Natural killer cell (primary cell): ENCODE measurements around the gene DNMBP. TPM values are rescaled to one million over a fixed set of nuclear protein-coding genes. Genes with fewer than 3 reads are reported as not detected.
"Not testable (repeated sequence)": the region's sequence is repeated elsewhere in the genome, so short reads cannot be mapped to it uniquely, and the experiment has no call there.

ENCODE experiments used
- ATAC-seq, 3 donors: fragments of 150-1000 bp in 2 of 3; fragments of 200-7000 bp in 1 of 3; cut with Tn5 transposase; 1 replicate in 1 of 3; 2 replicates in 2 of 3; pipeline ENCODE4 v1.10.0; 2021; ENCODE audit warnings: mild to moderate bottlenecking in 2 of 3, moderate library complexity in 2 of 3
- DNase-seq, 2 donors: peaks; one replicate each; pipeline versions ENCODE4 v3.0.0 to v3.0.0-alpha.2; 2013 to 2021; ENCODE audit warnings: mixed read lengths in 1 of 2
- H3K27ac ChIP-seq: one replicate; pipeline ENCODE4 v1.5.1; 2013; ENCODE audit warnings: mild to moderate bottlenecking, low read length
- H3K27me3 ChIP-seq: one replicate; pipeline ENCODE4 v1.6.1; 2013; ENCODE audit warnings: low read length; ENCODE audit not compliant: control insufficient read depth, insufficient read depth
- H3K36me3 ChIP-seq: one replicate; pipeline ENCODE4 v1.6.1; 2013; ENCODE audit warnings: low read length; ENCODE audit not compliant: control insufficient read depth, insufficient read depth
- H3K4me1 ChIP-seq: one replicate; pipeline ENCODE4 v1.6.1; 2013; ENCODE audit warnings: low read length; ENCODE audit not compliant: control insufficient read depth, insufficient read depth
- H3K4me3 ChIP-seq: one replicate; pipeline ENCODE4 v1.5.1; 2013; ENCODE audit warnings: low read length
- H3K9me3 ChIP-seq: one replicate; pipeline ENCODE4 v1.6.1; 2013; ENCODE audit warnings: low read length; ENCODE audit not compliant: control insufficient read depth, insufficient read depth
- H3K27ac Mint-ChIP-seq, 2 donors: one replicate each; pipeline ENCODE4 v1.8.0; 2022; ENCODE audit warnings: mild to moderate bottlenecking in 2 of 2, mixed read lengths in 2 of 2, moderate library complexity in 1 of 2
- H3K27me3 Mint-ChIP-seq, 2 donors: one replicate each; pipeline ENCODE4 v1.8.0; 2022; ENCODE audit warnings: low read depth in 2 of 2, mixed read lengths in 2 of 2
- H3K36me3 Mint-ChIP-seq: one replicate; pipeline ENCODE4 v1.8.0; 2022; ENCODE audit warnings: mixed read lengths
- H3K4me1 Mint-ChIP-seq, 2 donors: one replicate each; pipeline ENCODE4 v1.8.0; 2022; ENCODE audit warnings: mixed read lengths in 2 of 2
- H3K4me3 Mint-ChIP-seq: one replicate; pipeline ENCODE4 v1.8.0; 2022; ENCODE audit warnings: mild to moderate bottlenecking, moderate library complexity, mixed read lengths
- H3K9me3 Mint-ChIP-seq, 2 donors: one replicate each; pipeline ENCODE4 v1.8.0; 2022; ENCODE audit warnings: mixed read lengths in 2 of 2
- WGBS: methylation state at CpG from one replicate; pipeline ENCODE4 v1.1.7; 2013; ENCODE audit warnings: missing lambda C conversion rate; ENCODE audit not compliant: insufficient coverage; 5-methylcytosine and 5-hydroxymethylcytosine counted together
- intact Hi-C: fragments of 100-400 bp; cut with micrococcal nuclease; formaldehyde crosslinking; loops from one replicate; pipeline ENCODE4 v1.14.2; 2022
- total RNA-seq, 4 donors: library from RNA; stranded (reverse); fragments of 120-200 nt in 1 of 4; gene quantifications; one replicate each; pipeline versions ENCODE4 v1.2.3 to v1.2.4, GENCODE V29; 2013 to 2022
- TF ChIP-seq, protein P1 (sequence below): fragments of 200-600 bp; IDR thresholded peaks from one replicate; pipeline ENCODE4 v1.8.0; 2022; ENCODE audit warnings: antibody characterized with exemption

DNMBP gene
- total RNA-seq, 3 donors from 2014 or later (not counting 1 experiment from before 2014, with no cell fraction given), result 13.8 to 15.4 (median 14.4) TPM

DNA sequence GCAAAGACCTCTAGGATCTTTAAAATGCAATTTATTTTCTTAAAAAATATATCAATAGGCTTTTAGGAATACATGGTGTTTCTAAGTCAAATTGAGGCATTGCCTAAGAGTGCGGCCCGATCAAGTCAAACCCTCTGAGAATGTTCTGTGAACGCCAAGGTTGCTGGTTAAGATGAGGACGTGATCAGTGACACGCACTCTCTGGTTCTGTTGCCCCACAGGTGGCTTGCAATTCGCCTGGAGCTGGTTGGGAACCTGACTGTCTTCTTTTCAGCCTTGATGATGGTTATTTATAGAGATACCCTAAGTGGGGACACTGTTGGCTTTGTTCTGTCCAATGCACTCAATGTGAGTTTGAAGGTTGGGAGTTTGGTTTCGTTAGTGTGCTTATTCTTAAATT, 168.0 kb downstream of the DNMBP start:
- intact Hi-C loops, result loop anchor here (10.0 kb wide), 1 partner anchor 173 kb away; no protein-coding TSS in a partner anchor
- Histone ChIP-seq H3K36me3 (no peaks in the 10 kb centered on the region), H3K4me1 (peaks cover 10% of the 10 kb centered on the region), H3K27ac (no peak overlapping the region), H3K27me3 (peaks cover 3% of the 10 kb centered on the region), H3K4me3 (no peak overlapping the region), H3K9me3 (no peaks in the 10 kb centered on the region)
- no peak for ATAC-seq
- WGBS, result 90% methylated on average over 7 of the region's 7 CpGs
- peaks cover 10 to 11% of the 10 kb centered on the region in 2 donors for H3K4me1 Mint-ChIP-seq
- H3K4me3 Mint-ChIP-seq, result no peak overlapping the region
- TF ChIP-seq, protein P1, sequence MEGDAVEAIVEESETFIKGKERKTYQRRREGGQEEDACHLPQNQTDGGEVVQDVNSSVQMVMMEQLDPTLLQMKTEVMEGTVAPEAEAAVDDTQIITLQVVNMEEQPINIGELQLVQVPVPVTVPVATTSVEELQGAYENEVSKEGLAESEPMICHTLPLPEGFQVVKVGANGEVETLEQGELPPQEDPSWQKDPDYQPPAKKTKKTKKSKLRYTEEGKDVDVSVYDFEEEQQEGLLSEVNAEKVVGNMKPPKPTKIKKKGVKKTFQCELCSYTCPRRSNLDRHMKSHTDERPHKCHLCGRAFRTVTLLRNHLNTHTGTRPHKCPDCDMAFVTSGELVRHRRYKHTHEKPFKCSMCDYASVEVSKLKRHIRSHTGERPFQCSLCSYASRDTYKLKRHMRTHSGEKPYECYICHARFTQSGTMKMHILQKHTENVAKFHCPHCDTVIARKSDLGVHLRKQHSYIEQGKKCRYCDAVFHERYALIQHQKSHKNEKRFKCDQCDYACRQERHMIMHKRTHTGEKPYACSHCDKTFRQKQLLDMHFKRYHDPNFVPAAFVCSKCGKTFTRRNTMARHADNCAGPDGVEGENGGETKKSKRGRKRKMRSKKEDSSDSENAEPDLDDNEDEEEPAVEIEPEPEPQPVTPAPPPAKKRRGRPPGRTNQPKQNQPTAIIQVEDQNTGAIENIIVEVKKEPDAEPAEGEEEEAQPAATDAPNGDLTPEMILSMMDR, result no peak
- H3K27me3 Mint-ChIP-seq, result peaks cover 0 to 2% of the 10 kb centered on the region in 2 donors
- no peaks in the 10 kb centered on the region for H3K9me3 Mint-ChIP-seq
- no peak overlapping the region for H3K27ac Mint-ChIP-seq
- no peaks in the 10 kb centered on the region for H3K36me3 Mint-ChIP-seq
- no peak for DNase-seq

GRCh38 chr10:99840859-99841258, 168.9 kb downstream of the DNMBP start:
- H3K4me1 Mint-ChIP-seq, DNase-seq, H3K4me3 ChIP-seq, H3K9me3 Mint-ChIP-seq, H3K27ac ChIP-seq, H3K4me1 ChIP-seq, H3K36me3 ChIP-seq, H3K36me3 Mint-ChIP-seq, H3K9me3 ChIP-seq, H3K27me3 Mint-ChIP-seq, ATAC-seq, H3K4me3 Mint-ChIP-seq, H3K27me3 ChIP-seq, H3K27ac Mint-ChIP-seq: not testable (repeated sequence)
- 62% methylated on average over 2 of the region's 2 CpGs for WGBS
- intact Hi-C loops, result loop anchor here (10.0 kb wide), 1 partner anchor 174 kb away; no protein-coding TSS in a partner anchor

GRCh38 chr10:99836711-99837110, 173.0 kb downstream of the DNMBP start:
- no peaks in the 10 kb centered on the region for H3K36me3 Mint-ChIP-seq
- no peak overlapping the region for H3K4me3 Mint-ChIP-seq
- Histone ChIP-seq H3K36me3 (no peaks in the 10 kb centered on the region), H3K27ac (no peak overlapping the region), H3K9me3 (no peaks in the 10 kb centered on the region), H3K4me1 (no peaks in the 10 kb centered on the region), H3K4me3 (no peak overlapping the region), H3K27me3 (no peaks in the 10 kb centered on the region)
- H3K9me3 Mint-ChIP-seq, result no peaks in the 10 kb centered on the region
- TF ChIP-seq, protein P1, result no peak
- H3K27me3 Mint-ChIP-seq, result no peaks in the 10 kb centered on the region
- ATAC-seq (no peak), DNase-seq (no peak)
- intact Hi-C loops, result no loop called here
- no peak overlapping the region for H3K27ac Mint-ChIP-seq
- peaks cover 0 to 5% of the 10 kb centered on the region in 2 donors for H3K4me1 Mint-ChIP-seq
- 96% methylated on average over 2 of the region's 2 CpGs for WGBS

- Mint-ChIP-seq H3K27me3 (no peaks in the 10 kb centered on the region), H3K9me3 (no peaks in the 10 kb centered on the region), H3K4me3 (no peak overlapping the region), H3K27ac (no peak overlapping the region), H3K36me3 (no peaks in the 10 kb centered on the region), H3K4me1 (peaks cover 0 to 5% of the 10 kb centered on the region in 2 donors)
- no peaks in the 10 kb centered on the region for H3K9me3 ChIP-seq
- no peak overlapping the region for H3K27ac ChIP-seq
- TF ChIP-seq, protein P1, result no peak
- H3K27me3 ChIP-seq, result no peaks in the 10 kb centered on the region
- WGBS, result 98% methylated on average over 8 of the region's 8 CpGs
- H3K4me3 ChIP-seq, result no peak overlapping the region
- no peaks in the 10 kb centered on the region for H3K36me3 ChIP-seq
- intact Hi-C loops, result no loop called here
- H3K4me1 ChIP-seq, result no peaks in the 10 kb centered on the region
- ATAC-seq, result no peak
- no peak for DNase-seq
These were observed 173.8 kb downstream of the DNMBP start for GRCh38 chr10:99835947-99836346.
